HUDEP-2 (cell line): Measurements from ENCODE around the gene GAS2.

Experiments used
- DNase-seq, 76 experiments: peaks; one replicate each; lab custom pipeline; 2025; ENCODE audit not compliant: unreplicated experiment in 76 of 76; lab: John Stamatoyannopoulos, UW

The GAS2 gene

GRCh38 chr11:22670830-22671229 is 4.4 kb downstream of the GAS2 start:
- peak in 1 of 76 experiments; percentile 10 for DNase-seq

DNA sequence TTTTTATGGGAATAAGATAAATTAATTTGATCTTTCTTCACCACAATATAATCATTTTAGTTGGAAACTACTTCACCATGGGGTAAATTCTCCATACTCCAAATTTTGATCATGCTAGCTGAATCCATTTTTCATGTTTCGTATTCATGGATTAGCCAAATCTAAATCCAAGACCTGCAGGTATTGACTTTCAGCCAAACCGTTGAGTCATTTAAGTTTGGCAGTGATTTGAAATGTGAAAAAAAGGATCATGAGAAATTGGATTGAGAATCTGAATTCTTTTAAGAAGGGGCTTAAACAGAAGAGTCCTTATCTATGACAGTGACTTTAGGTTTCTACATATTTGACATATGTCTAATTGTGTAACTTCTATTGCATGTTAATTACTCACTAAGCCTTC is 5.3 kb downstream of the GAS2 start:
- DNase-seq: no peak

- DNase-seq: no peak
These were observed 8.3 kb downstream of the GAS2 start for GRCh38 chr11:22674470-22675439.

- no peak for DNase-seq
These were observed 10.9 kb downstream of the GAS2 start for GRCh38 chr11:22677153-22677903.

GRCh38 chr11:22680628-22681027 is 14.2 kb downstream of the GAS2 start:
- DNase-seq: no peak

GRCh38 chr11:22681281-22681812 is 14.9 kb downstream of the GAS2 start:
- DNase-seq: no peak

- no peak for DNase-seq
These were observed 17.7 kb downstream of the GAS2 start for GRCh38 chr11:22684082-22684481.

GRCh38 chr11:22685111-22685510 is 18.7 kb downstream of the GAS2 start:
- no peak for DNase-seq

DNA sequence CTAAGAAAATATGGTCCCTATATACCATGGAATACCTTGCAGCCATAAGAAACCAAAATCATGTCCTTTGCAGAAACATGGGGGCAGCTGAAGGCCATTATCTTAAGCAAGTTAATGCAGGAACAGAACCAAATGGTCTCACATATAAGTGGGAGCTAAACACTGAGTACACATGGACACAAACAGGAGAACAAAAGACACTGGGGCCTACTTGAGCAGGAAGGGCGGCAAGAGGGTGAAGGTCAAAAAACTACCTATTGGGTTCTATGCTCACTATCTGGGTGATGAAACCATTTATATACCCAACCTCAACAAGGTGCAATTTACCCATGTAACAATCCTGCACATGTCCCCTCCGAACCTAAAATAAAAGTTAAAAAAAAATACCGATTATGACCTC is 22.5 kb downstream of the GAS2 start:
- no peak for DNase-seq

- no peak for DNase-seq
These were observed 23.8 kb downstream of the GAS2 start for GRCh38 chr11:22690257-22690656.

DNA sequence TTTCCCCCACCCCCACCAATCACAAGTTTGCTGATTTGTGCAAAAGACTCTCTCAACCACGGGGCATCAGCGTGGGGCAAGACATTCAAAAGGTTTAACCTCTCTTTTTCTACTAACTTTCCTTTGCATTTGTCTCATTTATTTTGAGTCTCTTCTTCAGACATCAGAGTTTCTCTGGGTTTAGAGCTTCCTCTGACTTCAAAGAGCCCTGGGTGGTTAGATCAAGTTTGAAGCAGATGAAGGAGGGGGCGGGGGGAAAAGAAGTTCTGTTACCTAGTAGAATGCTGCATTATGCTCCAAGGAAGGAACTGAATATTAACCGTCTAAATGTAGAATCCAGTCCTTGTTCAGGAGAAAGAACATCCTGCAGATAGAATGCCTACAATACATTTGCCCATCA is 24.5 kb downstream of the GAS2 start:
- DNase-seq: no peak

- DNase-seq: no peak
These were observed 33.0 kb downstream of the GAS2 start for GRCh38 chr11:22699388-22699787.

DNA sequence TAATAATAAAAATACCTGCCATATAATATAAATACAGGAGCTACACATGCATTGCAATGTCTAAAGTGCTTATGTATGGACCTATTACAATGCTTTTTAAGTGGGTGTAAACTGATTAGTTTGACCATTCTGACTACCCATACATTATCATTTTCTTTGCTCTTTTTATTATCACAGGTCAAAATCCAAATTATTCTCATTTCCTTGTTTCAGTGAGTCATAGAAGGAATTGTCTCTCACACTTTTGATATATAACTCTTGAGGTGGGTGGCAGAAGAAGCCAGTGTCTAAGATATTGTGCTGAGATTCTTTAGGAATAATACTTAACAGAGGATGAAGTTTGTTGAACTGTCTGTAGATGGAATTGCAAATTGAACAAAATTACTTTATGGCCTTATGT is 35.6 kb downstream of the GAS2 start:
- DNase-seq: no peak

- no peak for DNase-seq
These were observed 36.6 kb downstream of the GAS2 start for GRCh38 chr11:22703040-22703439.

GRCh38 chr11:22703591-22703990 is 37.2 kb downstream of the GAS2 start:
- no peak for DNase-seq

GRCh38 chr11:22707119-22707899 is 40.9 kb downstream of the GAS2 start:
- no peak for DNase-seq

GRCh38 chr11:22711071-22711770 is 44.8 kb downstream of the GAS2 start:
- DNase-seq: no peak

DNA sequence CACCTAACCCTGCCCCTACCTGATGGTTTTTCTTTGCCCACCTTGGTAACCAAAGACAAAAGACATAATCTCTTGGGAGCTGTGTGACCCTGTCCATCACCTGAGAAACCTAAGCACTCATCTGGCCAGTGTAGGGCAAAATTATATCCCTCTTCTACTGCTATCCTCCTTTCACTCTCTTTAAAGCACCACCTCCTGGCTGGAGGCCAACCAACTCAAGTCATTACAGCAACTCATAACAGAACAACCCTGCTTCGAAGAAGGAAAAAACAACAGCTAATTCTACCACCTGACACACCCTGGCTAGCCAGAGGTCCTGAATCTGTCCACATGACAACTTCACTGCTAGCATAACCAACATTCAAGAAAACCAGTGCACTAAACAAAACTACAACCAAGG is 45.5 kb downstream of the GAS2 start:
- no peak for DNase-seq

DNA sequence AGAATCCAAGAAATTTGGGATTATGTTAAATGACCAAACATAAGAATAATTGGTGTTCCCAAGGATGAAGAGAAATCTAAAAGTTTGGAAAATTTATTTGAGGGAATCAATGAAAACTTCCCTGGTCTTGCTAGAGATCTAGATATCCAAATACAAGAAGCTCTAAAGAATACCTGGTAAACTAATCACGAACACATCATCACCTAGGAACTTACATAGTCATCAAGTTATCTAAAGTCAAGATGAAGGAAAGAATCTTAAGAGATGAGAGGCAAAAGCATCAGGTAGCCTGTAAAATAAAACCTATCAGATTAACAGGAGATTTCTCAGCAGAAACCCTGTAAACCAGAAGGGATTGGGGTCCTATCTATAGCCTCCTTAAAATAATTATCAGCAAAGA is 46.9 kb downstream of the GAS2 start:
- no peak for DNase-seq

- no peak for DNase-seq
These were observed 49.6 kb downstream of the GAS2 start for GRCh38 chr11:22715971-22716370.
